GM18508 (cell line): ENCODE measurements around the gene SHLD1.
A peak's percentile ranks its signal among the peaks of the same experiment; 100 is the strongest.

Source experiments
- ATAC-seq: cut with Tn5 transposase; IDR thresholded peaks from one replicate; pipeline ENCODE4 v1.9.1; 2021; ENCODE audit warnings: moderate number of reproducible peaks; ENCODE audit not compliant: insufficient read depth, unreplicated experiment

Gene SHLD1

GRCh38 chr20:5842465-5842864 is 92.3 kb downstream of the SHLD1 start:
- no peak for ATAC-seq

GRCh38 chr20:5843054-5843592 is 92.9 kb downstream of the SHLD1 start:
- peak; percentile 37 for ATAC-seq

DNA sequence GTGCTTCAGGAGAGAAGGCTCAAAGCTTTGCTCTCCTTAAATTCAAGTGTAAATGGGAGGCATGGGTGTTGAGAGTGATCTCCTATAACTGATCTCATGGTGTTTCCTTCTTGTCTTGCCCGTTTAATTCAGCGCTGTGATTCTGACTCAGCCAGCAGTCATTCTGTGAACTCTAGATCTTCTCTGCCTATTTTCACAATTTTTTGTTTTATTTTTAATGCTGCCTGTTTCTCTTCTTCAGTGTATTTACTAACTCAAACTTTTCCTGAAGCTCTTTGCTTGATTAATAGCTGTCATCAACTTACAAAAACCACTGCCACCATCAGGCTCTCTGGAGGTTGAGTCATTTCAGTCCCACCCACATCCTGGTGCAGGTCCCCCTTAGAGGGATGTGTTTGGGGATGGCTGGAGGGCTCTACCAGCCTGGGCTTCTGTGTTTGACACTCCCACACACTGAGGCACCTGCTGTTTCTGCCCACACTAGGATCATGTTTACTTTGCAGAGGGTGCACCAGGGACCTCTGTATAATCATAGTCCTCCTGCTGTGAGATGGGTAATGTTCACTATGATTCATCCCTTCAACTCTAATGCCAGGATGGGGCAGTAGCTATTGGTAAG is 94.0 kb downstream of the SHLD1 start:
- peak; percentile 75 for ATAC-seq

GRCh38 chr20:5845681-5846615 is 95.7 kb downstream of the SHLD1 start:
- ATAC-seq: no peak

DNA sequence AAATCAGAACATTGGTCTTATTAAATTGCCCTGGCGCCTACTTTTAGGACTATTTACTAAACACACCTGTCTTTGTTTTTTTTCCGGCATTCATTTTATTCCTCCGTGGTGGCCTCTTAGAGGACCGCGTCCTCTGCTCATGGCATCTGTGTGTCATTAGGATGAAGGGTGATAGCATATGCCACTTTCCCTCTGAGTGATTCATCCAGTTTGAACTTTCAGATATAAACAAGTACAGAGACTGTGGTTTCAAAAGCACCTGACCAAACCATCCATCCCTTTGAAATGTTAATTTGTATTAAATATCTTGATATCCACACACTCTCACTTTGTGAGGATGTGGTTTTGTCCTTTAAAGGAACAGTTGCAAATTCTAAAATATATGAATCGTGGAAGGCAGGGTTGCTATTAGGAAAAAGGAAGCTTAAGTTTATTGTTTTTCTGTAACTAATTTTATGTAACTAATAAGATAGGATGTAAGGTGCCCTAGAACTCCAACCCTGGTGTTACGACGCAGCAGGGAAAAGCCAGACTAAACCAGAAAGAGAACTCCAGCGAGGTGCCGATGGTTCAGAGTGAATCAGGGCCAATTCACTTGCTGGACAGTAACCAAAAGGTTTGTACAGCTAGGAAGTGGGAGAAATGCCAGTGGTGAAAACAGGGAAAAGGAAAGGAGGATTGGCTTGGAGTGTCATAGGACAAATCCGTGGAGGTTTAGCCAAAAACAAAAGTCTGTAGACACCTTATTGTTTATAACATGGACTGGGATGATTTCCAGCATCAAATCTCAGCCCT is 98.7 kb downstream of the SHLD1 start:
- ATAC-seq: no peak

GRCh38 chr20:5855939-5856338 is 105.7 kb downstream of the SHLD1 start:
- no peak for ATAC-seq

- no peak for ATAC-seq
Measured at GRCh38 chr20:5859608-5860007, 109.4 kb downstream of the SHLD1 start.

- no peak for ATAC-seq
Measured at GRCh38 chr20:5862703-5863039, 112.5 kb downstream of the SHLD1 start.

DNA sequence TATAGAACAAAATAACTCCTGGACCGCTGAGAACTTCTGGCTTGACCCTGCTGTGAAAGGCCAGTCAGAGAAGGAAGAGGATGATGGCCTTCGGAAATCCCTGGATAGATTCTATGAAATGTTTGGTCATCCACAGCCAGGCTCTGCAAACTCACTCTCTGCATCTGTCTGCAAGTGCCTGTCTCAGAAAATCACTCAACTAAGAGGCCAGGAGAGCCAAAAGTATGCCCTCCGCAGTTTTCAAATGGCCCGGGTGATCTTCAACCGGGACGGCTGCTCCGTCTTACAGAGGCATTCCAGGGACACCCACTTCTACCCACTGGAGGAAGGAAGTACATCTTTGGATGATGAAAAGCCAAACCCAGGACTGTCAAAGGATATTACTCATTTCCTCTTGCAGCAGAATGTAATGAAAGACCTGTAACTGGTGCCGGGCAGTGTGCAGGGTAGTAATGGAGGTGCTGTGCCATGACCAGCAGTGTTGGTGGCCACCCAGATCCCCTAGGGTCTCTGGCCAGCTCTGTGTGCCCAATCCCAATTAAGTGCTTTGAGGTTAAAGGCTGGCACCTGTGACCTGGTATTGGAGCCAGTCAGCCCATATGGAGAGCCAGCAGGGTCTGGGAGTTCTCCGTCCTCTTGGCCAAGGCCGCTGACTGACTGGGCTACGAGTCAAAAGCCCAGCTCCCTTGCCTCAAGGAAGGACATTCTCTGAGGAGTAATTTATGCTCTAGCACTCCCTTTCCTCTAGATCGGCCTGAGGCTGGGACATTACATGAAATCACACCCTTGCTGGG is 113.0 kb downstream of the SHLD1 start:
- ATAC-seq: no peak

GRCh38 chr20:5864428-5864827 is 114.2 kb downstream of the SHLD1 start:
- no peak for ATAC-seq

DNA sequence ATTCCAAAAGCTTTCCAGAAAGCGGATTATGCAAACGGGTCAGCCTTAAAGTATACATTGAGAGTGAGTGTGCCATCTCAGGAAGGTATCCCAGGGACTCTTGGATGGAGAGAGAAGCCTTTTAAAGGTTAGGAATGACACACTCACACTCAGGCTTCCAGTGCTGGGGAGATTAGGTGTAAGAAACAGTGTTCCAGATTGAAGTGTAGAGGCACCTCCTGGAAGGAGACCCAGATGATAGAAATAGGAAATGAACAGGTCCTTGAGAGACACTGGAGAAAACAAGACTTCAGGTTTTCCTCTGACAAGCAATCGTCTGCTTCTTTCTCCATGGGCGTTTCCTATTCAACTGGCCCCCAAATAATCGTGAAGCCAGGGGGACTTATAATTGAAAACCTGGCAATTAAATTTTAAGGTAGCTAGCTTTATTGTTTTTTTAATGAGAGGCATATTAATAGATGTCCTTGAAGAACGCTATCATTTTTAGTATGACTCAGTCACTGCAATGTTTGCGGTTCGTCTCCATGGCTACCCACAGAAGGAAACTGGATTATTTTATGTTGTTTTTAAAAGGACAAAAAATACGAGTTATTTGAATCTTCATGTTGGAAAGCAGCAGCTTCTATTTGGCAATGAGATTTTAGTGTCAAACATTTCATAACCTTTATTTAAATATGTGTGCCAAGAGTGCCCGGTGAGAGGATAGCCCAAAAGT is 114.8 kb downstream of the SHLD1 start:
- no peak for ATAC-seq

GRCh38 chr20:5865604-5866003 is 115.4 kb downstream of the SHLD1 start:
- ATAC-seq: no peak

- no peak for ATAC-seq
Measured at GRCh38 chr20:5870568-5870981, 120.4 kb downstream of the SHLD1 start.

GRCh38 chr20:5871459-5872410 is 121.5 kb downstream of the SHLD1 start:
- ATAC-seq: no peak

GRCh38 chr20:5877128-5877527 is 126.9 kb downstream of the SHLD1 start:
- no peak for ATAC-seq

- no peak for ATAC-seq
Measured at GRCh38 chr20:5880326-5880725, 130.1 kb downstream of the SHLD1 start.

- ATAC-seq: no peak
Measured at GRCh38 chr20:5881703-5882102, 131.5 kb downstream of the SHLD1 start.

DNA sequence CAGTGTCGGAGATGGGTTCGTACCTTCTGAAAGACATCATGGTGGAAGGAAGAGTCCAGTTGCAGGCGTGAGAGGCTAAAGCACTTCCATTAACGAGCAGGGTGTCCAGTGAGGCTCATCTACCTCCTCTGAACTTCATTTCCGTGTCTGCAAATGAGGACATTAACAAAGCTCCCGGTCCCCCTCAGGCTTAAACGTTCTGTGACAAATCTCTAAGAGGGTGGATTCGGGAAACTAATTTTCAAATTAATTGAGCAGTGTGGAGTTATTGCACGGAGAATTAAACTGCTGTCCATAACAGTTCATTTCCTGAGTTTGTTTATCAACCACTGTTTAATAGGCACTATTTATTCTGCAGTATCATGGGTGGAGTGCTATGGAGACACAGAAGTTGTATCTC is 132.0 kb downstream of the SHLD1 start:
- ATAC-seq: no peak
